Stimulated activated CD4-positive, alpha-beta T cell treated with anti-CD3 and anti-CD28 coated beads, Interleukin-2, amount 100 ng/mL, for 4 hours (primary cell): ENCODE measurements around the gene TPPP2.

Source experiments
- DNase-seq: peaks from one replicate; pipeline ENCODE4 v3.0.0-alpha.2; 2020; ENCODE audit warnings: low read depth

The TPPP2 gene

DNA sequence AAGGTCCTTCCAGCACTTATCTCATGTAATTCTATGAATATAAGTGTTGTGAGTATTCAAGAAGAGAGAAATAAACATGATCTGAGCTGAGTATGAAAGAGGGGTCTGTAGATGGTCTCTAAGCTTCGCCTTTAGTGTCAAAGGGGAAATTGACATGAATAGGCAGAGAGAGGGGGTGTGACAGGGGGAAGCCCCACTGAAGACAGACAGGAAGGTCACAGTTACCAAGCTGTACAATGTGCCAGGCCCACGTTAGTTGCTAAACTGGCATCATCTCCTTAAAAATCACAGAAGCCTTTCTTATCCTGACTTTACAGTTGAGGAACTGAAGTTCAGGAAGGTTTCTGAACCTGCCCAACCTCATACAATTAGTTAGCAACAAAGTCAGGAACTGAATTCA lies 47.7 kb downstream of the TPPP2 start:
- no peak for DNase-seq

DNA sequence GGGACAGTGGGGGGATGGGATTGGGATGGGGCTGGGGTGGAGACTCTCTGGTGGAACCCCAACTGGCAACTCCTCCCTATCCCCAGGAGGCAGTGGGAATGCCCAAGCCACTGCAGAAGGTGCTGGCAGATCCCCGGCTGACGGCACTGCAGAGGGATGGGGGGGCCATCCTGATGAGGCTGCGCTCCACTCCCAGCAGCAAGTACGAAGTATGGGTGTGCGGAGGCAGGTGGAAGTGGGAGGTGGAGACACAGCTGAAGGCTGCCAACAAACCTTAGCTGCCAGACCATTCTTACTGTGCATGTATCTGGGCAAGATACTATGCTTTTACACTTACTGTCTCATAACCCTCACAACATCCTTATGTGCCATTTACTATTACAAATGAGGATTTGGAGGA lies 48.3 kb downstream of the TPPP2 start:
- DNase-seq: no peak

GRCh38 chr14:21078726-21079125 lies 48.7 kb downstream of the TPPP2 start:
- no peak for DNase-seq

DNA sequence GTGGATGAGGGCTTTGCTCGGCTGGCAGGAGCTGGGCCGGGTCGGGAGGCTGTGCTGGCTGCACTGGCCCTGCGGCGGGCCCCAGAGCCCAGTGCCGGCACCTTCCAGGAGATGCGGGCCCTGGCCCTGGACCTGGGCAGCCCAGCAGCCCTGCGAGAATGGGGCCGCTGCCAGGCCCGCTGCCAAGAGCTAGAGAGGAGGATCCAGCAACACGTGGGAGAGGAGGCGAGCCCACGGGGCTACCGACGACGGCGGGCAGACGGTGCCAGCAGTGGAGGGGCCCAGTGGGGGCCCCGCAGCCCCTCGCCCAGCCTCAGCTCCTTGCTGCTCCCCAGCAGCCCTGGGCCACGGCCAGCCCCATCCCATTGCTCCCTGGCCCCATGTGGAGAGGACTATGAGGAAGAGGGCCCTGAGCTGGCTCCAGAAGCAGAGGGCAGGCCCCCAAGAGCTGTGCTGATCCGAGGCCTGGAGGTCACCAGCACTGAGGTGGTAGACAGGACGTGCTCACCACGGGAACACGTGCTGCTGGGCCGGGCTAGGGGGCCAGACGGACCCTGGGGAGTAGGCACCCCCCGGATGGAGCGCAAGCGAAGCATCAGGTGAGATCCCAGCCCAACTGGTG lies 51.6 kb downstream of the TPPP2 start:
- no peak for DNase-seq
